HG03558 (cell line): ENCODE data around the gene ETDB.
A peak's percentile ranks its signal among the peaks of the same experiment; 100 is the strongest.
"Not testable (repeated sequence)": the region's sequence is repeated elsewhere in the genome, so short reads cannot be mapped to it uniquely, and the experiment has no call there.

ENCODE experiments used
- ATAC-seq: cut with Tn5 transposase; IDR thresholded peaks from one replicate; pipeline ENCODE4 v1.9.1; 2021; ENCODE audit warnings: moderate number of reproducible peaks; ENCODE audit not compliant: unreplicated experiment; ENCODE audit errors: extremely low read depth

ETDB gene

DNA sequence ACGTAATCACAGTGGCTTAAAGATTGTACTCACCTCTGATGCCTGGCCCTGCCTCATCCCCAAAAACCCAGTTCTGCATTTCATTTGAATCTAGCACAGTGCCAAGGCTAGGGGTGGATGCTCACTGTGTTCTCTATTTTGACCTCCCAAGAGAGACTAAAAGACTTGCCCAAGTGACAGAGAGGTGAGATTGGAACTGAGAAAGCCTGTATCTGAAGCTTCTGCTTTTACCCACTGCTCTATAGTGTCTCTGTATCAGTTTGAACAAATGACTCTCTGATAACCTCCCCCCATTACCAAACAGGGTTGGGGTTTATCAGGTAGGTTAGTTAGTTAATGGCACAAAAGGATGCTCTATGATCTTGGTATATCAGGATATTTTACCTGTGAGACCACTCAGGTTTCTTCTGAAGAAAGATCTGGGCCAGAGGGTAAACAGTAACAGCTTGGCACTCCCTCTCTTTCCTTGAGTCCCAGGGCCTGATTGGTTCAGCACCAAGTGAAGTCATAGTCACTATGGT lies at the start of gene ETDB:
Gene ETDB (minus strand): TSS at position 471 of the 521 bp plus-strand sequence. CDS start 1,265 bp downstream, outside the sequence.
- not testable (repeated sequence) for ATAC-seq

GRCh38 chrX:135169534-135169933 lies 49.2 kb upstream of the ETDB start:
- not testable (repeated sequence) for ATAC-seq

DNA sequence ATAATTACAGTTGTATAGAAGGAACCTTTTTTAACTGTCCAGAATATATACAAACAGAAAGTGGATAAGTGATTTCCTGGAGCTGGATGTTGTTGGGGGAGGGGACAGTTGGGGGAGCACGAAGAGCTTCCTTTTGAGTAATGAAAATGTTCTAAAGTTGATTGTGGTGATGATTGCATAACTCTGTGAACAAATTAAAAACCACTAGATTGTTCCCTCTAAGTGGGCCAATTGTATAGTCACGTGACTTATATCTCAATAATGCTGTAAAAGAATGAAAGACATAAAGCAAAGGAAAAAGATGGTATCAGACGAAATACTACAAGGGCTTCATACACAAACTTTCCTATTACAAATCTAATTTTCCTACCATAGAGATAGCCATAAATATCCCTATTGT lies 48.2 kb upstream of the ETDB start:
- no peak for ATAC-seq

GRCh38 chrX:135154688-135155087 lies 34.4 kb upstream of the ETDB start:
- ATAC-seq: not testable (repeated sequence)

GRCh38 chrX:135126145-135126544 lies 5.8 kb upstream of the ETDB start:
- ATAC-seq: not testable (repeated sequence)

DNA sequence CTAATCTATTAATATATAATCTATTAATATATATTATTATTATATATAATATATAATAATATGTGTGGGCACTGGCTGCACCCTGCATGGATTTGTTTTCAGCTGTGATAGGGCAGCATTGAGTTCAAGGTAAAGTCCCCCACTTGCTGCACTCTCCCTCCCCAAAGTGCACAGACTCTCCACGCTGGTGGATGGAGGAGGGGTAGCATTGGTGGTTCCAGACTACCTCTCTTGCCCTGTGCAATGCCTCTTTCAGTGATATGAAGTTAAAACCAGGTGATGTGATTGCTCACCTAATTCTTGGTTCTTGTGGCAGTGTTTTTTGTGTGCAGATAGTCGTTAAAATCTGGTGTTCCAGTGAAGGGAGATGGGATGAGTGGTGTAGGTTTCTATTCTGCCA lies 4.3 kb downstream of the ETDB start:
- not testable (repeated sequence) for ATAC-seq

GRCh38 chrX:135114392-135114791 lies 5.9 kb downstream of the ETDB start:
- peak; percentile 87 for ATAC-seq

DNA sequence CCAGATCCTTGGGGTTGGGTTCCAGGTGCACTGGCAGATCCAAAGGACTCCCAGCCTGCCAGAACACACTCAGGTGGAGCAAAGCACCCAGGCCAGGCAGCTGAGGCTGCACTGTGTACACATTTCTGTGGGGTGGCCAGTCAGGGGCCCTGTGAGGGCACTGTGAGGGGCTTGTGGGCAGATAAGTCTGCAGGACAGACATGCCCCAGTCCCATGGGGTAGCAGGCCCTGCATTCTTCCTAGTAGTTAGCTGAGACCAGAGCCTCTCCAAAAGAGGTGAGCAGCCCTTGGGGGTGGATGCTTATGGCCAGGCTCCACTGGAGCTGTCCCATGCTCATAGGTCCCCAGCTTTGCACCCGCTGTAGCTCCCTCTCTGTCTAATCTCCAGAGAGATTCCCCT lies 7.6 kb downstream of the ETDB start:
- no peak for ATAC-seq

GRCh38 chrX:135112096-135112729 lies 8.1 kb downstream of the ETDB start:
- ATAC-seq: peak; percentile 34

- no peak for ATAC-seq
Measured at GRCh38 chrX:135109554-135109953, 10.8 kb downstream of the ETDB start.

GRCh38 chrX:135099493-135099783 lies 20.9 kb downstream of the ETDB start:
- ATAC-seq: no peak

- not testable (repeated sequence) for ATAC-seq
Measured at GRCh38 chrX:135097196-135097744, 23.1 kb downstream of the ETDB start.

- ATAC-seq: no peak
Measured at GRCh38 chrX:135095715-135096114, 24.6 kb downstream of the ETDB start.

DNA sequence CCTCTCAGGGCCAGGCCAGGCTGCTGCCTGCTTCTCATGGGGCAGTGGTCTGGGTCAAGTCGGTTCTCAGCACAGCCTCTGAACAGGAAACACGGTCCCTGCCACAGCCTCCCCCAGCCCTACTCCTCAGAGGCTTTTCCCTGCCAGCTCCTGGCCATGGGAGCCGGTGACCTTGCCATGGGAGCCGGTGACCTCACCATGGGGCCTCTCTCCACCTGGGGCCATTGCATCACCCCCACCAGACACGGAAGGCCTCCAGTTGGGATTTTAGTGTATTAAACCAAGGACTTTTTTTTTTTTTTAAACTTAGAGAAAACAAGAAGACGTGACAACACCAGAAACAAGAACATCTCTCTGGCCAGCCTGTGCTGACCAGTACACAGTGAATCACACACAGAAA lies 25.6 kb downstream of the ETDB start:
- no peak for ATAC-seq

- no peak for ATAC-seq
Measured at GRCh38 chrX:135089126-135089525, 31.2 kb downstream of the ETDB start.

GRCh38 chrX:135087867-135088266 lies 32.5 kb downstream of the ETDB start:
- ATAC-seq: no peak

- ATAC-seq: peak; percentile 87
Measured at GRCh38 chrX:135086197-135086854, 34.0 kb downstream of the ETDB start.

DNA sequence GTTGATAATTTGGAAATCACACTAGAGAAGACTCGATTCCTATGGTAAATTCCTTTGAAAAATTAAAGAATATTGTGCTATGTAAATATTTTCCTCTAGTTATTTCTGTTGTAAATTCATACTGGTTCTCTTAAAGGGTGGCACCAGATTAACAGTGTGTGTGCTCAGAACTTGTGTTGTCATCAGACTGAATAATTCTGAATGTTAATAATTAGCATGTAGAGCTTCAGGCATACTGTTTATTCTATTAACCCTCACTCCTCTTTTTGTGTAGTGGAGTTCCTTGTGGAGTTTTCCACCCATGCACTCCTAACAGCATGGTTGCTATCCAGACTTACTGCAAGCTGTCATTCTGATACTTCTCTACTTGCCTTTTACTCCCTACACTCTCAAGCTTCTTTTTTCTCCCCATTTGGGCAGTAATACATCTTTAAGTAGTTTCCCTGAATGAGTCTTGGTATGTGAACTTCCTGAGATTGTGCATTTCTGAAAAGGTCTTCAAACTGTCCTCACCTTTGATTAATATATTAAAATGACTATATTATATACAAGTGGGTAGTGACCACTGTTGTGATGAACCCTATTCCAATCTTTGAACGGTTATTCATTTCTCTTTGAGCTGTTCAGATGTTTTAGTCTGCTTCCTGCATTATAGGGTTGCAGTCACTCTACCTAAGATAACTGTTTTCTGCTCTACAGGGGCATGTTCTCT lies 38.5 kb downstream of the ETDB start:
- ATAC-seq: no peak
